Stimulated activated CD4-positive, alpha-beta T cell treated with anti-CD3 and anti-CD28 coated beads, Interleukin-2, amount 100 ng/mL, for 48 hours (primary cell): ENCODE results near the gene ITGB5.

Experiments
- DNase-seq, 2 donors: peaks; one replicate each; pipeline ENCODE4 v3.0.0-alpha.2; 2020

ITGB5 gene, protein sequence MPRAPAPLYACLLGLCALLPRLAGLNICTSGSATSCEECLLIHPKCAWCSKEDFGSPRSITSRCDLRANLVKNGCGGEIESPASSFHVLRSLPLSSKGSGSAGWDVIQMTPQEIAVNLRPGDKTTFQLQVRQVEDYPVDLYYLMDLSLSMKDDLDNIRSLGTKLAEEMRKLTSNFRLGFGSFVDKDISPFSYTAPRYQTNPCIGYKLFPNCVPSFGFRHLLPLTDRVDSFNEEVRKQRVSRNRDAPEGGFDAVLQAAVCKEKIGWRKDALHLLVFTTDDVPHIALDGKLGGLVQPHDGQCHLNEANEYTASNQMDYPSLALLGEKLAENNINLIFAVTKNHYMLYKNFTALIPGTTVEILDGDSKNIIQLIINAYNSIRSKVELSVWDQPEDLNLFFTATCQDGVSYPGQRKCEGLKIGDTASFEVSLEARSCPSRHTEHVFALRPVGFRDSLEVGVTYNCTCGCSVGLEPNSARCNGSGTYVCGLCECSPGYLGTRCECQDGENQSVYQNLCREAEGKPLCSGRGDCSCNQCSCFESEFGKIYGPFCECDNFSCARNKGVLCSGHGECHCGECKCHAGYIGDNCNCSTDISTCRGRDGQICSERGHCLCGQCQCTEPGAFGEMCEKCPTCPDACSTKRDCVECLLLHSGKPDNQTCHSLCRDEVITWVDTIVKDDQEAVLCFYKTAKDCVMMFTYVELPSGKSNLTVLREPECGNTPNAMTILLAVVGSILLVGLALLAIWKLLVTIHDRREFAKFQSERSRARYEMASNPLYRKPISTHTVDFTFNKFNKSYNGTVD

DNA sequence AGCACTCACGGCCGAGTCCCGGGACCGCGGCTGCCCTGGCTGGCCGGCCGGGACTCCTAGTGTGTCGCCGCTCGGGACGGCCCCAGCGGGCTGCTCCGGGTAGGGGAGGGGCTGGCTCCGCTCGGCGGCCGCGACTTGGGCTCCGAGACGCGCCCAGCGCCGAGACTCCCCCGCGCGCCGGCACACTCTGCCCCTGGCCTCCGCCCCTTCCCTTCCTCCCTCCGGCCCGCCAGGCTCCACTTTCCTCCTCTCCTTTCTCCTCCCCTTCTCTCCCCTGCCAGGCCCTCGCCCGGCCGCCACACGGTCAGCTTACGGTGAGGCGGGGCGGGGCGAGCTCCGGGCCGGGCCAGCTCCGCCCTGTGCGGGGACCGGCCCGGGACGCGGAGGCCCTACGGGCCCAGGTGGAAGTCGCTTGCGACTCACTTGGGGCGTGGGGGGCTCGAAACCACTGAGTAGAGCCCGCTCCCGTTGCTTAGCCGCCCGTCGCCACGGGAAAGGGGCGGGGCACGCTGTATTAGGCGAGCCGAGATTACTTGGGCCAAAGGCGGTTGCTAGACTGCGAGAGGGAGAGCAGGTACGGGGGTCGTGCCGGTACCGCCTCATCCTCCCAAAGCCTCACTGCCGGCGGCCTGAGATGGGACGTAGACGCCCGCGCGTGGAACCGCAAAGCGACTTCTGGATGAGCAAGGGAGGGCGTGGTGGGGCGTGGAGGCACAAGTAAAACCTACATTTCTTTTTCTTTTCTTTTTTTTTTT is at the start of gene ITGB5:
Gene ITGB5 (minus strand): TSS at position 189 of the 755 bp plus-strand sequence. CDS start 365 bp downstream, outside the sequence.
- peak; percentile 11 to 21 for DNase-seq

DNA sequence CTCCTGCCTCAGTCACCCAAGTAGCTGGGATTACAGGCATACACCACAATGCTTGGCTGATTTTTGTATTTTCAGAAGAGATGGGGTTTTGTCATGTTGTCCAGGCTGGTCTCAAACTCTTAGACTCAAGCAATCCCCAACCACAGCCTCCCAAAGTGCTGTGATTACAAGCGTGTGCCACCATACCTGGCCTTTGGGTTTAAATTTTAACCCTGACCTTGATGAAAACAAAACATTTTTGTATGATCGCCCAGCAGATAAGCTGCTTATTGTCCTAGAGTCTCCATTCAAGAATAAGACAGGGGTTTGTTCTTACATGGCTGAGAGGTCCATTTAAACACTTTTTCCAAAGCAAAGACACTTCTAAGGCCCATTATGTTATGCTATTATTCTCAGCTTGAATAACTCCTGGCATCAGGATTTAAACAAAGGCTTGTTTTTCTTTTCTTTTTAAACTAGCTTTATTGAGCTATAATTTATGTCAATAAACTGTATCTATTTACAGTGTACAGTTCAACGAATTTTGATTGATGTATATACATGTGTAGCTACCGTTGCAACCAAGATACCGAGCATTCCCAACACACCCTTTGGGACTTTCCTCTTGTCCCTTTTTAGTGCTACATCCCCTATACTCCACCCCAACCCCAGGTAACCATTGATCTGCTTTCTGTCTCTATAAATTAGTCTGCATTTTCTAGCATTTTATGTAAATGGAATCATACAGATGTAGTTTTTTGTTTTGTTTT is 48.8 kb upstream of the ITGB5 start:
- DNase-seq = no peak

DNA sequence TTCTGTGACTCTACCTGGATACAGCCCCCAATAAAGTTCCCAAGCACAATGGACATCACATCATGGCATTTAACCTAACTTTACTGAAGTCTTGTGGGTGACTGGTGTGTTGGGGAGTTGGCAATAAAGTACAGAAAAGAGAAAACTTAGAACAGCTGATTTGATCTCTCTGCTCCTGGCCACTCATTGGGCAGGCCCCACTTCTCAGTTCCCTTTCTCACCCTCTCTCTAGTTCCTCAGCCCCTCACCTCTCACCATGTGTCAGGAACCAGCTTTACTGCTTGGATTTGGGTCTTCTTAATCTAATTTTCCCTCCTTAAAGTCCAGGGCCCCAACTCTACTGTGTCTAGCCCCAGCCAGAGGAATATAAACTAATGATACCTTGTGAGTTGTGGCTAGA is 48.1 kb upstream of the ITGB5 start:
- DNase-seq = no peak

DNA sequence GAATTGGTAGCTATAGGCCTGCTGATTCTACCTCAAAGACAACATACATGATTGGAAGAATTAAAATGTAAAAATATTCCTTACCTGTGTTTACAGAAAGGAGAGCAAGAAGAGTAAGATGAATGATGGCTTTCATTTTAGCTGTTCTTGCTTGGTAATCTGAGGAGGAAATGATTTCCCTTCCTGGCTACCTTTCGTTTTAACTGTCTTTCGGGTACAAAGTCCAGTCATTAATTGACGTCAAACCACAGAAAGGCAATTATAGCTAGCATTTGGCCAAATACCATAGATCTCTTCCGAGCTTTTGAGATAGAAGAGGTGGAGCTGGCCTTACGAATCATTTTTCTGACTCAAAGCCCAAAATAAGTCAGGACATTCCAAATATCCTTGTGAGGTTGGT is 47.4 kb upstream of the ITGB5 start, which contains the start of gene MUC13:
Gene MUC13 (minus strand): TSS at position 175 of the 400 bp plus-strand sequence. CDS start 39 bp downstream, at position 136.
- DNase-seq = no peak

DNA sequence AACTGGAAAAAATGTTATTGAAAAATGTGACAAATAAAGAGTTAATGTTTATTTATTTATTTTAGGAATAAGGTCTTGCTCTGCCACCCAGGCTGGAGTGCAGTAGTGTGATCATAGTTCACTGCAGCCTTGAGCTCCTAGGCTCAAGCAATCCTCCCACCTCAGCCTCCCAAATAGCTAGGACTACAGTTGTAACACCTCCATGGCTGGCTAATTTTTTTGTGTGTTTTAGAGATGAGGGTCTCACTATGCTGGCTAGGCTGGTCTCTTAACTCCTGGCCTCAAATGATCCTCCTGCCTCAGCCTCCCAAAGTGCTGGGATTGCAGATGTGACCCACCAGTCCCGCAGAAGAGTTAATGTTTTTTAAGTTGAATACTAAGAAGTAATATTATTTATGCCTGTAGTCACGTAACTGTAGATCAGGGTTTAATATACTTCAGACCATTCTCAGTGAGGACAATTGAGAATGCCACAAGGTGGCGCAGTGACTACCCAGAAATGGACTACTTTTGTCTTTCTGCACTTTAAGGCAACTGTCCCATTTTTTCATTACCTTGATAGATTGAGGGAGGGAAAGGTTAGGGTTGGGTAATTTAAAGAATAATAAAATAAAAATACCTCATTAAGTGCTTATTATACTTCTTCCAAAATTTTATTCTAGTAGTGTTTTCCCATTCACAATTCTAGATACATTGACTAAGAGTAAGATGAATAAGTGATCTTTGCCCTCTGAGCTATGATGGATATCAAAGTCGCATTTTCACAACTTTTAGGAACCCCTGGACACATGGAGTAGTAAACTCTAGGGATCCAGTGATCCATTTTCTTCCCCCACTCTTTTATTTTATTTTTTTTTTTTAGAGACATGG is 41.4 kb upstream of the ITGB5 start:
- DNase-seq = peak; percentile 39 to 55

DNA sequence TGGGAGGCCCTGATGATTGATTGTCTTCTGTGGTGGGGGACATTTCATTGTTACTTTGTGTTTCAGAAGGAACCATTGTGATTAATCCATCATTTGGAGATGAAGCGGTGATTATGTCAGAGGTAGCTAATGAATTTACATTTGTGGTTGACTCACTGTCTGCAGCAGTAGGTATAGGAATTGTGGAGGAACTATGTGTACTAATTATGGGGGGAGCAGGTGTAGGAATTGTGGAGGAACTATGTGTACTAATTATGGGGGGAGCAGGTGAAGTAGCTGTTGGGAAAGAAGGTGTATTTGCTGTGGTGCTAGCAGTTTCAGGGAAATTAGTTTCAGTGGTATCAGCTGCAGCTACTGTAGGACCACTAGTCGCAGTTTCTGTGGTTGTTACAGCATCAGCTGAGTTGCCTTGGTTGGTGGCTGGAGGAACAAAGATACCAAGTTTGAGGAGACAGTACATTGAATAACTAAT is 40.4 kb upstream of the ITGB5 start:
- DNase-seq = no peak

DNA sequence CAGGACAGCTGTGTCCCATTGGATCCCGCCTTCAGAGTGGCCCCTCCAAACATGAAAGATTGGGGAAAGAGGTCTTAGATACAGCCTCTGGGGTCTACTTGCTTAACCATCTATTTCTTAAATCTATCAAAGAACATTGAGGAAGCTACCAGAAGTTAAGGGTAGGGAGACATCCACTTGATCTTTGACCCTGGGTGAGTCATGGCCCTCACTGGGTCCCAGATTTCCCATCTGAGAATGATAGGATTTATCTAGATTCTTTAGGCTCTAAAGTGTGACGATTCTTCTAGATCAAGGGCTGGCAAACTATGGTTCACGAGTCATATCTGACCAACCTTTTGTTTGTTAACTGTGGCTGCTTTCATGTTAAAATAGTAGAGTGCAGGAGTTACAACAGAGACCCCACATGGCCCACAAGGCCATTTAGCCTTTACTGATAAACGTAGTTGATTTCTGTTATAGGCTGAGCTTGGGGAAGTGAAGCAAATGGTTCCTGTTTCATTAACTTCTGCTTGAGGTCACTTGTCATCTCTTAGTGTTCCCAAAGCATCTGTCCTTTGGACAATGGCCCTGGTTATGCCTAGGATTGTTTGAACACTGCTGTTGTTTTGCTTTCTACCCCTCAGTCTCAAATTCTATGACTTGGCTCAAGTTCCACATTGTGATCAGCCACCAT is 39.4 kb upstream of the ITGB5 start:
- DNase-seq = no peak

DNA sequence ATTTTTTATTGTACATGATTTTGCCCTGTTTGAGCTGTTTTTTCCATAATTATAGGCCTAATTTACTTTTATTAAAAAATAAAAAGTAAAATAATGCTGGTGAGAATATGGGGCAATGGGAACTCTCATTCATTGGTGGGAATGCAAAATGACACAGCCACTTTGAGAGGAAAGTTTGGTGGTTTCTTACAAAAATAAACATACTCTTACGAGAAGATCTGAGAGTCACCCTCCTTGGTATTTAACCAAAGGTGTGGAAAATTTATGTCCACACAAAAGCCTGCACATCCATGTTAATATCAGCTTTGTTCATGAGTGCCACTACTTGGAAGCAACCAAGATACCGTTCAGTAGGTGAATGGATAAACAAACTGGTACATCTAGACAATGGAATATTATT is 37.6 kb upstream of the ITGB5 start:
- no peak for DNase-seq

DNA sequence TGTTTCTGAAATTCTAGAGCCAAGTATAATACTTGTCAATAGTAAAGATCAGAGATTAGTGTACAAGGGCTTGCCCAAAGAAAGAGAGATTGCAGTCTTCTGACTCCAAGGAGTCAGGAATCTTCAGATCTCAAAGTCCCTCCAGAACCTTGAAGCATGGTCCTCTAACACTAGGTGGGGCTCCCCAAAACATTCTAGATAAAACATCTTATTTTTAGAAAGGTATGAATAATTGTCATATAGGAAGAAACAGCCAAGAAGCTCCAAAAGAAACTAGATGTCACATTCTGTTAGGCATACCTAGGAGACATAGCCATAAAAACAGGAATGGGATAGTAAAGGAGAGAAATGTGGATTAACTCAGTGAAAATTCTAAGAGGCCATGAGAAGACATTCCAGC is 36.7 kb upstream of the ITGB5 start:
- no peak for DNase-seq

DNA sequence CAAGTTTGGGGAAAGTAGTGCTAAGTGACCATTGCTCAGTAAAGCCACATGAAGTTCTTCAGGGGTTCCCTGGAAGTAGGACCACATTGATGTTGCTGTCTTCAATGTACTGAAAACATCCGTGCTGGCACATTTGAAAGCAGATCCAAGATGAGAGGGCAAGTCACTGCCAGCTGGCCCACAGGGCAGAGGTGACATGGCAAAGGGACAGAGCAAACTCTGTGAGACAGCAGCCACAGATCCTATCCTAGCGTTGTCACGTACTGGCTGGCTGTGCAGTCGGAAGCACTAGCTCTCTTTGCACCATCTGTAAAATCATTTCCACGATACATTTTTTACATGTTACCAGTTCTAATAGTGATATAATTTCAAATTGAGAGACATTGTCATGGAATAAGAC is 33.6 kb upstream of the ITGB5 start:
- DNase-seq = no peak

DNA sequence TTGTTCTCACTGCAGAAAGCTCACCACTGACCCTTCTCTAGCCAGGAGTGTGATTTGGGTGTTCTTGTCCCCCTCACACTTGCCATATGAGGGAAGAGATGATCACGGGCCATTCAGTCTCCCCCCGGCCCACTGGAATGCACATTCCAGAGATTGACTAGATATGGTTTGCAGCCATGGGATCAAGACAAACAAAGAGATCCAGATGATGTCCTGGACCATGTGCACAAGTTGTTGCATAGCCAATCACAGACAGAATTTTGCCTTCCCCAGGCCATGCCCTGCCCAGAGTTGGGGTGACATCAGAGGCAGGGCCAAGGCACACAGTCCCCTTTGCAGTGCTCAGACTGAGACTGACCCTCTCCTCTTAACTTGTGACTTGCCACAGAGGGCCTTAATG is 32.6 kb upstream of the ITGB5 start:
- DNase-seq = no peak

DNA sequence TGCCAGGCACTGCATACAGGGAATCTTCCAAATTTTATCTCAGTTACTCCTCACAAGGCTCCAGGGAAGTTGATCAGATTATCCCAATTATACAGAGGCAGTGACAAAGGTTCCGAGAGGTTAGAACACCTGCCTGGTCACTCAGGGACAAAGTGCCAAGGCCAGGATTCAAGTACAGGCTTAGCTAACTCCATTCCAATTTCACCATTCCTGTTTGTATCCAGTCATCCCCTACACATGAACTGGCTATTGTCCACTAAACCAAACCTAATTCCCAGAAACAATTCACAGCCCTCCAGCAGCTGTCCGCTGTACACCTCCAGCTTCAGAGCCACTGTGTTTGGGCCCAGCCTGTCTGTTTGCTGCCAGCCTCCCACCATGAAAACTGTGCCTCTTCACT is 31.4 kb upstream of the ITGB5 start:
- DNase-seq = no peak

DNA sequence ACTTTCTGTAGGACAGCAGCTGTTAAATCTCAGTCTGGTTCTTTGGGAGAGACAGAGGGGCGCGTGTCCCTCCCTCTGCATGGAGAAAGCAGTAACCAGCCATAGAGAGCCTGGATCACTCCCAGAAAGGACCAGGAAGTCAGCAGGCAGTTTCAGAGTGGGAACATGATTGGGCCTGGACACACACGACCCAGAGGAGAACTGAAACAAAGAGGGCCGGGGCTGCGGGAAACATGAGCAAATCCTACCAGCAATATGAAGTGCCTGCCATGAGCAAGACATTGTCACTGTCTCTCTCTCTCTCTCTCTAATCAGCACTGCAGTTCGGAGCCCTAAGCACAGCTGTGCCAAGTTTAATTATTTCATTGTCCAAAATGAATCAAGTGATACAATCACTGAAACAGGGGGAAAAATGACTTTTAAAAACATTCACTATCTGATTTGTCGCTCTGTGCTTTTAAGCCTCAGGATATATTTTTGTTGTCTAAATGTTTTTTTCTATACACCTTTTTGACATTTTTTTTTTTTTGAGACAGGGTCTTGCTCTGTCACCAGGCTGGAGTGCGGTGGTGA is 29.8 kb upstream of the ITGB5 start:
- no peak for DNase-seq

DNA sequence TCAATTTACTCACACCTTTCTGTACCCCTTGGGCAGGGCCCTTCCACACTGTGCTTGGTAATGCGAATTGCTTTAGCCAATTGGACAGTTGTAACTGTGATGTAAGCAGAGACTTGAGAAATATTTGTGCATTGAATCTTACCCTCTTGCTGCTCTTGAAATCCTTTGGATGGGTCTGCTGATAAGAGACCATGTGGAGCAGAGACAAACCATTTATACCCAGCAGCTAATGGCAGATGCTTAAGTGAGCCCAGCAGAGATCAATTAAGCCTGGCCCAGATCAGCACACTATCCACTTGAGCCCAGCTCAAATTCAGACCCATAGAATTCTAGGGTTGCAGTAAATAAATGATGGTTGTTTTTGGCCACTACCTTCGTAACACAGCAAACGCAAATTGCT is 28.1 kb upstream of the ITGB5 start:
- DNase-seq = no peak

DNA sequence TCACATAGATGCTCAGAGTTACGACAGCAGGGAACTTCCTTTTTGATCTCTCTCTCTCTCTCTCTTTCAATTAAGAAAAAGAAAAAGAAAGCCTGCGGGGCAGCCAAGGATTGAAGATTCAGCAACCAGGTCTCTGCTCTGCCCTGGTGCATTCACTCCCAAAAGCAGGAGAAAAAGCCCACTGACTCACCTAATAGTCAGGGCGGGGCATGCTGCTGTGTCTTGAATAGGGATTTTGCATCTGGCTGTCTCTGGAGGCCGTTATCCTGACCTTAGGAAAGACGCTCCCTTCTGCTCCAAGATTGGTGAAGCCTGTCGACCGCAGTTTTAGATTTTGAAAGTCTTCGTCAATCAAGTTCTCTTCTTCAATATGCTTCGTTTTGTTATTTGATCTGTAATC is 20.8 kb upstream of the ITGB5 start:
- no peak for DNase-seq

DNA sequence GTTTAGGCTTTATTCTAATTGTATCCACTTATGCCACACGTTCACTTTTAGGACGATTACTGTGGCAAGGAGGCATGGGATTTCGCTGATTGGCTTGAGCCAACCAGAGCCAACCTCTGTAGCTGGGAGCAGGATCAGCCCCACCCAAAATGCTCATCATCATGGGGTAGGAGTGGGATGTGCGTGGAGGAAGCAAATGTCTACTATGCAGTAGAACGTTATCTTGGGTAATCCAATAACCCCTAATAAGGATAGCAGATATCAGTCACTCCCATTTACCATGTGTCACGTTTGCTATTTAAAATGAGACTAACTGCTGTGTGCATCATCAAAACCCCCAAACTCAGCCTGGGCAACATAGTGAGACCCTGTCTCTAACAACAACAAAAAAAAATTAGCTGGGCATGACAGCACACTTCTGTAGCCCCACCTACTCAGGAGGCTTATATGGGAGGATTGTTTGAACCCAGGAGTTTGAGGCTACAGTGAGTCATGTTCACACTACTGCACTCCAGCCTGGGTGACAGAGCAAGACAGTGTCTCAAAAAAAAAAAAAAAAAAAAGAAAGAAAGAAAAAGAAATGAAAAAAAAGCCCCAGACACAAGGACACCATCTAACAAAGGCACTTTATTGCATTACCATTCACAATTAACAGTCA is 17.8 kb upstream of the ITGB5 start:
- DNase-seq = no peak

DNA sequence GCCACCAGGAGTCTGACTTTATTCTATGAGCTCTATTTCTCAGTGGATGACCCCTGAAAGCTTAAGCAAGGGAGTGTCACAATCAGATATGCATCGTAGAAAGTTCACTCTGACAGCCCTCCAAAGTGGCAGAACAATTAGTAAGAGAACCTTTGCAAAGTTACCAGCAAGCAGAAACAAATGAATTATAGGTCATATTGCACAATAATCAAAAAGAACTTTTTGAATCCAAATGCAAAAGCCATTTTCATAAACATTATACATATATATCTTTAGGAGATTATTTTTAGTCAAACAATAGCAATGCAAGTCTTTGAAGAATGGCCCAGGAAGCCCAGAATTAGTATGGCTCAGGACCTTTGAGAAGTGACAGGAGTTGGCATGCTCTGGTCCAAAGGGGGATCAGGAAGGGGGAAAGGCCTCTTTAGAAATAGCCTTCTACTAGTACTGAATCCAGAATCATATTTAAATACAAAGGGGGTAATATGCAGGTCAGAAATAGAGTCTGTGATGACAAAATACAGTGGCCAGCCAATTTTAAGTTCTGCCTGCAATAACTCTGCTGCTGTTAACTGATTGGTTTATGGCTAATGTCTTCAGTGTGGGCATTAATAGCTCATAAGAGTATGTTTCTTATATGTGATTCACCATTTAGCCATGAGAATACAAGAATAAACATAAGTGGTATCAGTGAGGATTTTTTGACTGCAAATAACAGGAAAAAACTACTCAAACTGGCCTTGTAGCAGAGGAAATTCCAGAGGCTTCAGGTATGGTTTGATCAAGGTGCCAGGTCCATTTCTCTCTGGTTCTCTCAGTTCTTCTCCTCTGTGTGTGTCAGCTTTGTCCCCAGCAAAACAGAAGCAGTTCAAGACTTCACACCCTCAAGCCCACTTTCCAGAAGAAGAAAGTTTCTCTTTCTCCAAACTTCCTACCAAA is 17.0 kb upstream of the ITGB5 start:
- DNase-seq = no peak

DNA sequence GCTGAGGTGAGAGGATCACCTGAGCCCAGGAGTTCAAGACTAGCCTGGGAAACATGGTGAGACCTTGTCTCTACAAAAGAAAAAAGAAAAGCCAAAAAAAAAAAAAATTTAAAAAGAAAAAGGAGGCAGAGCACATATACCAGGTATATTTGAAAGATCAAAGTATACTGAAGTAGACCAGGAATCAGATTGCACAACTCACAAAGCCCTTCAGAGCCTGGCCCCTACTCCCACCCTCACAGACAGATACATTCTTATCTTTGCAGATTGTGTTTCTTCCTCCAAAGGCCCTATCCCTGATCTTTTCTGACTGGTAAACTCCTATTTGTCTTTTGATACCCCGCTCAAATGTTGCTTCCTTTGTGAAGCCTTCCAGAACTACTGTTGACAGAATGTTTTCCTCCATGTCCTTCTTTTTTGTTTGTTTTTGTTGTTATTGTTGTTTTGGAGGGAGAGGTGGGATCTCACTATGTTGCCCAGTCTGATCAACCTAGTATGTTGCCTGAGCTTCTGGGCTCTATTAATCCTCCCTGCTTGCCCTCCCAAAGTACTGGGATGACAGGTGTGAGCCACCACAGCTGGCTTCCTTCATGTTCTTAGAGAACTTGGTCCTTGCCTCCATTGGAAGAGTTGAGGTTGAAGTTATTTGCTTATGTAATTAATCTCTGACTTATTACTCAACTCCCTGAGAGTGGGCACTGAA is 9.8 kb upstream of the ITGB5 start:
- DNase-seq = no peak
